Retinal pigment epithelial cell (primary cell): ENCODE measurements around the gene TMEM163.

Experiments used
- DNase-seq: peaks from one replicate; pipeline ENCODE4 v3.0.0-alpha.2; 2010; ENCODE audit warnings: low read depth
- H3K4me3 ChIP-seq: 2 replicates; pipeline ENCODE4 v1.5.1; 2011; ENCODE audit warnings: mild to moderate bottlenecking, low read length, control low read depth, moderate library complexity
- TF ChIP-seq, protein P1 (sequence below): conservative IDR thresholded peaks from 2 replicates; pipeline ENCODE4 v1.5.1; 2011; ENCODE audit warnings: low read depth, low read length, control low read depth, inconsistent platforms

The TMEM163 gene

DNA sequence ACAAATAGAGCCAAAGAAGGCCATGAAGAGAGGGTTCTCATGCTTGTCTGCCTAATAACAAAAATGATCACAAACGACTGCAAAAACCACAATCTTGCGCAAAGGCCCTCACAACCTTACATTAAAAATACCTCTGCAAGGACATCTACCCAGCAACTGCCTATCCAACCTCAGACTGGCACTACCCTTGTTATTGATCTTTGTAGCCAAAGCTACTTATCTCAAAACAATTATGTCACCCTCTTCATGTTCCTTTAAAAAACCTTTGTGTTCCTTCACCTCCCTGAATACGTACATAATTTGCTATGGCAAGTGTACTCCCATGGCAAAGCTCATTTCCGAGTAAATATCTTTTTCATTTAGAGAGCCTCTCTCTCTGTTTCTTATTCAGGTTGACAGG, 44.1 kb downstream of the TMEM163 start:
- no peak for DNase-seq
- no peak overlapping the region for H3K4me3 ChIP-seq
- TF ChIP-seq, protein P1, sequence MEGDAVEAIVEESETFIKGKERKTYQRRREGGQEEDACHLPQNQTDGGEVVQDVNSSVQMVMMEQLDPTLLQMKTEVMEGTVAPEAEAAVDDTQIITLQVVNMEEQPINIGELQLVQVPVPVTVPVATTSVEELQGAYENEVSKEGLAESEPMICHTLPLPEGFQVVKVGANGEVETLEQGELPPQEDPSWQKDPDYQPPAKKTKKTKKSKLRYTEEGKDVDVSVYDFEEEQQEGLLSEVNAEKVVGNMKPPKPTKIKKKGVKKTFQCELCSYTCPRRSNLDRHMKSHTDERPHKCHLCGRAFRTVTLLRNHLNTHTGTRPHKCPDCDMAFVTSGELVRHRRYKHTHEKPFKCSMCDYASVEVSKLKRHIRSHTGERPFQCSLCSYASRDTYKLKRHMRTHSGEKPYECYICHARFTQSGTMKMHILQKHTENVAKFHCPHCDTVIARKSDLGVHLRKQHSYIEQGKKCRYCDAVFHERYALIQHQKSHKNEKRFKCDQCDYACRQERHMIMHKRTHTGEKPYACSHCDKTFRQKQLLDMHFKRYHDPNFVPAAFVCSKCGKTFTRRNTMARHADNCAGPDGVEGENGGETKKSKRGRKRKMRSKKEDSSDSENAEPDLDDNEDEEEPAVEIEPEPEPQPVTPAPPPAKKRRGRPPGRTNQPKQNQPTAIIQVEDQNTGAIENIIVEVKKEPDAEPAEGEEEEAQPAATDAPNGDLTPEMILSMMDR, result no peak

DNA sequence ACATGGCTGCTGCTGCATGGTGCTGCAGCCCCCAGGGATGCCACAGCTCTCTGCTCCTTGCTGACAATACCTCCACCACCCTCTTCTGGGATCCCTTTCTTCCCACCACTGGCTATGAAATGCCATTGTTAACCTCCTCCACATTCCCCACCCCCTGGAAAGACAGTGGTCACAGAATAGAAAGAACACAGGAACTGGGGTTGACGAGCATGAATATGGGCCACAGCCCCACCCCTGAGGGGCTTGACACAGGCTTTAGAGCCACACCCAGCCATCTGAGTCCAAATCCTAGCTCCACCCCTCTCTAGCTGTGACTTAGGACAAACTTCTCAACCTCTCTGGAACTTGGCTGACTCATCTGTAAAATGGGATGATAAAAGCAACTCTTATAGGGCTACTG, 47.3 kb downstream of the TMEM163 start:
- H3K4me3 ChIP-seq, result no peak overlapping the region
- DNase-seq, result no peak
- TF ChIP-seq, protein P1, result no peak

DNA sequence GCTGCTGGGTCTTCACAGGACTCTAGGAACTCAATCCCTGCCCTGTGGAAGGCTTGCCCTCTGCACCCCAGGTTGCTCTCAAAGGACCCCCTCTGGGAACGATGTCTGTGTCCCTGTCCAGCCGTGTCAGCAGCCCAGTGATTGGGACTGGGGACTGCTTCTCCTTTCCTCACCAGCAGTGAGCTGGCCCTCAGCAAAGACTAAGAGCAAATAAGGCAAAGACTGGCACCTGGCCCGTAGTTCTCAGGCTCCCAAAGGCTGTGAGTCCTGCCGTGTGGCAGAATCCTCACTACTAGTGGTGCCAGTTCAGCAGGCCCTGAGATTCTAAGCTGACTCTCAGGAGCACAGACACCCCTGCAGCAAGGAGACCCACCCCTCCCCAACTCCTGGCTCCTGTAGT, 47.8 kb downstream of the TMEM163 start:
- H3K4me3 ChIP-seq, result no peak overlapping the region
- DNase-seq, result no peak
- TF ChIP-seq, protein P1, result no peak

DNA sequence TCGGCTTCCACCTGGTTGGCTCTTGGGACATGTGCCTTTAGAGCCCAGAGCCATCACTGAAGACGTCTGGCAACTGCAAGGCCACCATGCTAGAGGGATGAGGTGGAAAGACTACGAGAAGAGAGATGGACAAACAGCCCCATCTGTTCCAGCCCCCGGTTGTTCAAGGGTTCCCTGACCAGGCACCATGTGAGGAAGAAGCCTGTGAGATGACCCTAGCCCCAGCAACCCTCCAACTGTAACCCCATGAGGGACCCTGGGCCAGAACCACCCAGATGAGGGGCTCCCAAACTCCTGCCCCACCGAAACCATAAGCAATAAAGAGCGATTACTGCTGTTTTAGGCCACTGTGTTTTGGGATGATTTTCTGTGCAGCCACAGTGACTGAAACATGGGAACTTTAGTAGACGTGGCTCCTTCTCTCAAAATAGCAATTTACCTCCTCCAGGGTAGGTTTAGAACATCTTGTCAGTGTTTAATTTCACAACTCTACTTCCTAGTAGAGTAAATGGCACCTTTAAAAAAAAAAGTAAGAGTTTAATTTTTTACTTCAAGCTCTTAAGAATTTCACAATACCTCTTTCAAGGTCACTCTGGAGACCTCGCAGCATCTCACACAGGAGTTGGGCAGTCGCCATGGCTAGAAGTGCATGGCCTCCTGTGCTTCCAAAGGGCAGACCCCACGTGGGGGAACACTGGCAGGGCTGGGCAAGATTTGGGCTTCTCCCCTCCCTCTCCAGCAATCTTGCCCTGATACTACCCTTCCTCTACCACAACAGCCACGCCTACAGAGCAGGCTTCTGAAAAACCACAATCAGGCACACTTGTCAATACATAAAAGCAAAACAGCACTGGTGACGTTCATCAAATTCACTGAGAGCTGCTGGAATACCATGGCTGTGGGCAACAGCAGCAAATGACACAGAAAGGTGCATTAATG, 48.8 kb downstream of the TMEM163 start:
- DNase-seq, result no peak
- H3K4me3 ChIP-seq, result no peak overlapping the region
- TF ChIP-seq, protein P1, result no peak

DNA sequence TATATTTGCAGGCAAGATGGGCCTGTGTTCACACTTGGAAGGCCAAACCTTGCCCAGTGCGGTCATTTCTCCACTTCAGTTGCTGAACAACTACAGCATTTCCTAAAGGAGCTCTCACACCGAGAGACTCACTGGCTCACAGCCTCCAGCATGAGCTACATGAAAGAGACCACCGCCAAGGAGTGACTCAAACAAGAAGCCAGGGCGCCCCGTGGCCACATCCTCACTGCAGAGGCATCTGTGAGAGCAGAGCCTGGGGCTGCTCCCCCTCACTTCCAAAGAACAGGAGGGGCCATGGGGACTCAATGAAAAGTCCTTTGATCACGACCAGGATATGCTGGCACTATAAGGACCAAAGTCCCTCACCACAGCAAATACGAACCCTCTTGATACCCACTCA, 50.0 kb downstream of the TMEM163 start:
- no peak for DNase-seq
- no peak overlapping the region for H3K4me3 ChIP-seq
- TF ChIP-seq, protein P1, result no peak

DNA sequence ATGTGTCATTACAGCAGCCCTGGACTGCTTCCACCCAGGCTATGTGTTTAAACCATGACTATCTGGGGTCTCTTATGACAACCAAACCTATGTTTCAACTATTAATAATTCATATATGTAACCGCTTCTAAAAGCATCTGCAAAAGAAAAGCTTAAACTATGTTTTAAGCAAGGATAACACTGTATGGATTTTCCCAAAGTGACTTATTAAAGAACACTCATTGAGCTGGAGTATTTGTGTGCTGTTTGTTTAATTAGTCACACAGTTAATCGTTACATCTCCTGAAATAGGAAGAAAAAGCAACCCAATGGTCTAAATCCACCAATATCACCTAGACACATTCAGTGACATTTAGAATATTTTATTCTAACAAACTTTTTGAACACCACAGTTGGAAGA, 51.3 kb downstream of the TMEM163 start:
- DNase-seq, result no peak
- TF ChIP-seq, protein P1, result no peak
- H3K4me3 ChIP-seq, result no peak overlapping the region

DNA sequence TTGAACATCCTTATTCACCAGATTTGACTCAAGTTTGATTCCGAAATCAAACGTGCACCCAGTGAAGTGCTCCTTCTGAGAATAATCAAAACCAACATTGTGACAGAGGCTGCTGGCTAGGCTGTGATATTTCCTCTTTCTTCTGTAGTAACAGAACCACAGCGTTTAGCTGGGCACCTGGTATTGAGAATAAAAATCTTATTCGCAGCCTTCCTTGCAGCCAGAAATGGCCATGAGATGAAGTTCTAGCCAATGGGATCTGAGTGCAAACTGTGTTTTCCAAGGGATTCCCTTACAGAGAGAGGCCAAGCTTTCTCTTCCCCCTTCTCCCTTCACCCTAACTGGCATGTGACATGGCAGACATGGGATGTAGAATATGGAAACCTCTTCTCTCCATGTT, 51.7 kb downstream of the TMEM163 start:
- DNase-seq, result no peak
- H3K4me3 ChIP-seq, result no peak overlapping the region
- TF ChIP-seq, protein P1, result no peak
